Hepatocyte (in vitro differentiated cells): ENCODE data around the gene HMGCS1. TPM values are rescaled to one million over a fixed set of nuclear protein-coding genes. Genes with fewer than 3 reads are reported as not detected.

ENCODE experiments used
- DNase-seq: peaks from one replicate; pipeline ENCODE4 v3.0.0-alpha.2; 2016; ENCODE audit warnings: low spot score
- H2AFZ ChIP-seq: fragments of 200-600 bp; sonication (generic); 2 replicates; pipeline ENCODE4 v1.6.0; 2016; ENCODE audit warnings: antibody characterized with exemption, mild to moderate bottlenecking
- H3K27ac ChIP-seq: fragments of 200-600 bp; sonication (generic); 2 replicates; pipeline ENCODE4 v1.5.1; 2016; ENCODE audit warnings: mild to moderate bottlenecking
- H3K27me3 ChIP-seq: fragments of 200-600 bp; sonication (generic); 2 replicates; pipeline ENCODE4 v1.6.1; 2016
- H3K36me3 ChIP-seq: fragments of 200-600 bp; sonication (generic); replicated peaks from 2 replicates; pipeline ENCODE4 v1.5.1; 2016; ENCODE audit warnings: low read depth; ENCODE audit not compliant: insufficient read depth
- H3K4me1 ChIP-seq: fragments of 200-600 bp; sonication (generic); 2 replicates; pipeline ENCODE4 v1.5.1; 2016; ENCODE audit warnings: mild to moderate bottlenecking, moderate library complexity; ENCODE audit not compliant: insufficient read depth
- H3K4me2 ChIP-seq: fragments of 200-600 bp; sonication (generic); 2 replicates; pipeline ENCODE4 v1.6.0; 2016
- H3K4me3 ChIP-seq: fragments of 200-600 bp; sonication (generic); 2 replicates; pipeline ENCODE4 v1.5.1; 2016; ENCODE audit warnings: mild to moderate bottlenecking
- H3K79me2 ChIP-seq: fragments of 200-600 bp; sonication (generic); 2 replicates; pipeline ENCODE4 v1.6.0; 2017; ENCODE audit warnings: mild to moderate bottlenecking
- H3K9me2 ChIP-seq: fragments of 200-600 bp; sonication (generic); replicated peaks from 2 replicates; pipeline ENCODE4 v1.6.0; 2017; ENCODE audit warnings: mild to moderate bottlenecking; ENCODE audit not compliant: insufficient read depth
- H3K9me3 ChIP-seq: fragments of 200-600 bp; sonication (generic); 2 replicates; pipeline ENCODE4 v1.5.1; 2016; ENCODE audit warnings: low read depth, mild to moderate bottlenecking
- H4K20me1 ChIP-seq: fragments of 200-600 bp; sonication (generic); 2 replicates; pipeline ENCODE4 v1.6.0; 2016; ENCODE audit warnings: mild to moderate bottlenecking; ENCODE audit not compliant: insufficient read depth, poor library complexity, severe bottlenecking
- CTCF ChIP-seq: fragments of 200-600 bp; sonication (generic); IDR thresholded peaks from 2 replicates; pipeline ENCODE4 v1.5.1; 2016; ENCODE audit warnings: antibody characterized with exemption, mild to moderate bottlenecking; ENCODE audit not compliant: poor library complexity
- EZH2 ChIP-seq: fragments of 200-600 bp; sonication (generic); IDR thresholded peaks from 2 replicates; pipeline ENCODE4 v1.6.1; 2016; ENCODE audit warnings: antibody characterized with exemption, mild to moderate bottlenecking, borderline replicate concordance
- EZH2phosphoT487 ChIP-seq: fragments of 200-600 bp; sonication (generic); IDR thresholded peaks from one replicate; pipeline ENCODE4 v1.6.1; 2018; ENCODE audit warnings: antibody characterized with exemption, mild to moderate bottlenecking, low read depth, moderate library complexity; ENCODE audit not compliant: unreplicated experiment, severe bottlenecking
- WGBS: methylation state at CpG from one replicate; pipeline ENCODE4 v1.1.6; 2016; ENCODE audit warnings: low lambda C conversion rate; ENCODE audit errors: missing lambda C conversion rate; 5-methylcytosine and 5-hydroxymethylcytosine counted together
- polyA plus RNA-seq: library from polyadenylated mRNA; unstranded; fragments of >200 nt; fragmentation: Nextera tagmentation; extraction: Ambion mirVana; gene quantifications from 2 replicates; pipeline ENCODE4 v1.2.1, GENCODE V29; 2016
- total RNA-seq: library from RNA; depleted of rRNA; stranded (reverse); fragments of >200 nt; gene quantifications from 2 replicates; pipeline ENCODE4 v1.2.3, GENCODE V29; 2014

The HMGCS1 gene
- total and polyA plus RNA-seq, 2 experiments from 2014 or later, result 114 to 333 TPM

DNA sequence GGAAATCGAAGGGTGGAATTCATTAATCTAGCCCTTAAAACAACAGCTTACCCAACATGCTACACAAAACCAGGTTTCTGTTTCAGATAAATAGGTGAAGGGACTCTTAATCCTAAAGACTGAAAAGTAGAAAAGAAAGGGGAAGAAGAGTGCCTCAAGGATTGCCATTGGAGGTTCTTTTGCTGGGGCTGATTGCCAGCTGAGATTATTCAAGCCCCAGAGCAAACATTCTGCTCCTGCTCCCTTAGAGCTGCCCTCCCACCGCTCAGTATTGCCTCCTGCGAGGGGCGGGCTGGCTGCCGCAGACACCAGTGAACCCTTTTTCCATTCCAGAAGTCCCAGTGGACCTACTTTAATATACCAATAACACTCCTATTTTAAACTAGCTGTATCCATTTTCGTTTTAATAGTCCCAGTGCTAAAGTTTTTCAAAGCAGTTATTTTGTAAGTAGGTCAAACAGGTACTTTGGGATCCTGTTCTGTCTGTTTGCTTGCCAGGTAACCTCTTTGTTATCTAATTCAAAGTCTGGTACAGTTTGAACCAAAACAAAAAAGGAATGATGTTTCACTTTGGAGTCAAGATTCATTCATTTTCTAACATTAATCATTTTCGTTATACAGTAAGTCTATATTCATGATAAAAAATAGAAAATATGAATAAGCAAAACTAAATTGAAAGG is 38.6 kb downstream of the HMGCS1 start:
- Histone ChIP-seq H4K20me1 (no peaks in the 10 kb centered on the region), H3K9me2 (no peaks in the 10 kb centered on the region), H3K4me1 (peaks cover 4% of the 10 kb centered on the region), H3K79me2 (no peaks in the 10 kb centered on the region), H3K4me3 (no peak overlapping the region), H2AFZ (no peak overlapping the region), H3K27ac (no peak overlapping the region), H3K9me3 (no peaks in the 10 kb centered on the region), H3K4me2 (peak overlapping the region; percentile 42), H3K27me3 (no peaks in the 10 kb centered on the region), H3K36me3 (no peaks in the 10 kb centered on the region)
- 48% methylated on average over 7 of the region's 7 CpGs for WGBS
- DNase-seq, result no peak
- TF ChIP-seq EZH2phosphoT487 (no peak), CTCF (no peak), EZH2 (no peak)

DNA sequence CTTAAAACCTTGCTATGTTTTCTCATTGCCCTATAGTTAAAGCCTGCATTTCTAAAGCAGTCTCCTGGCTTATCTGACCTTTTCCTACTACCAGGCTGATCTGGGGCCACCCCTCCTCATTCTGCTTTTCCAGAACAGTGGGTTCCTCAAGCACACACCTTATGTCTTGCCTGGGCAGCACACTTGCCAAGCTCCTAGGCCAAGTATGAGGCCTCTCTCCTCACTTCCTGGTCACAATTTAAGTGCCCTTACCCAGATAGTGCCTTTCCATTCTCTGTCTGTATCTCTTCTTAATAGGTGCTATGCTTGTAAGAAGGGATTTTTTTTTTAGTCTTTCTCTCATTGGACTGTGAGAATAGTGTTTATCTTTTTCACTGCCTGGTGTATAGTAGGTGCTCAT is 39.7 kb downstream of the HMGCS1 start:
- H3K4me3 ChIP-seq, result no peak overlapping the region
- no peaks in the 10 kb centered on the region for H3K79me2 ChIP-seq
- TF ChIP-seq EZH2 (no peak), CTCF (no peak), EZH2phosphoT487 (no peak)
- no peak overlapping the region for H3K27ac ChIP-seq
- DNase-seq, result no peak
- H3K27me3 ChIP-seq, result no peaks in the 10 kb centered on the region
- no peaks in the 10 kb centered on the region for H3K36me3 ChIP-seq
- no peaks in the 10 kb centered on the region for H3K9me2 ChIP-seq
- H3K4me2 ChIP-seq, result no peak overlapping the region
- peaks cover 4% of the 10 kb centered on the region for H3K4me1 ChIP-seq
- no peaks in the 10 kb centered on the region for H3K9me3 ChIP-seq
- no peaks in the 10 kb centered on the region for H4K20me1 ChIP-seq
- H2AFZ ChIP-seq, result no peak overlapping the region

GRCh38 chr5:43270645-43271044 is 42.6 kb downstream of the HMGCS1 start:
- 88% methylated on average over 1 of the region's 1 CpG for WGBS
- no peaks in the 10 kb centered on the region for H3K79me2 ChIP-seq
- H3K4me2 ChIP-seq, result no peak overlapping the region
- TF ChIP-seq CTCF (no peak), EZH2 (no peak), EZH2phosphoT487 (no peak)
- DNase-seq, result no peak
- H3K27ac ChIP-seq, result no peak overlapping the region
- peaks cover 4% of the 10 kb centered on the region for H3K4me1 ChIP-seq
- no peaks in the 10 kb centered on the region for H3K36me3 ChIP-seq
- H3K27me3 ChIP-seq, result no peaks in the 10 kb centered on the region
- H2AFZ ChIP-seq, result no peak overlapping the region
- H3K9me3 ChIP-seq, result no peaks in the 10 kb centered on the region
- no peaks in the 10 kb centered on the region for H4K20me1 ChIP-seq
- H3K4me3 ChIP-seq, result no peak overlapping the region
- no peaks in the 10 kb centered on the region for H3K9me2 ChIP-seq
